UCSD-AML1 (cell line): ENCODE data around the gene PUS7L.
"Not testable (repeated sequence)": the region's sequence is repeated elsewhere in the genome, so short reads cannot be mapped to it uniquely, and the experiment has no call there.

Experiments
- DNase-seq: peaks from one replicate; lab custom pipeline; 2025; ENCODE audit not compliant: unreplicated experiment; lab: John Stamatoyannopoulos, UW

The PUS7L gene

DNA sequence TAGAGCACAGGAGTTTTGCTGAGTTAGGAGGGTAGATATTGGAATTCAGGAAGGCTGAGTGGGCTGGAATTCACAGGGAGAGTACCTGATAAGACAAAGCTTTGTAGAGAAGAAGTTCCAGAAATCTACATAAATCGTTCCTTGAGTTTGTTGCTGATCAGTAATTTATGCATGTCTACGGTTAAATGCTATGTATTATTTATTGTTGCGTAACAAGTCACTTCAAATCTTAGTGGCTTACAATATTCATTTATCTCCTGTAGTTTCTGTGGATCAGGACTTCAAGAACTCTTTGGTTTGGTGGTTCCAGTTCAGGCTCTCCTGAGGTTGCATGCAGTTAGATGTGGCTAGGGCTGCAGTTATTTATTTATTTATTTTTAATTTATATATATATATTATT lies 7.8 kb downstream of the PUS7L start:
- no peak for DNase-seq

DNA sequence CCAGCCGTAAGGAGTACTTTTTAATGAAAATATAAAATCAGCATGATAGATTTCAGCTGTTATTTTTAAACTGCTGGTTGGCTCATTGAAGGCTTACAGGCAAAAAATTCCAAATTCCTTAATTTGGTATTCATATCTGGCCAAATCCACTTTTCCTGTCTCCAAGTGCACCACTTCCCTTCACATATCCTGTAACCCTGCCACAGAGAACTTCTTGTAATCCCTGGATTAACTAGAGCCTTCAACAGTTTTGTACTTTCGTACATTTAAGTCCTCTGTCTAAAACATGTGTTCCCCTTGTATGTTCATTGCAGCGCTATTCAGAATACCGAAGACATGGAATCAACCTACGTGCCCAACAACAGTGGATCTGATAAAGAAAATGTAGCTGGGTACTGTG lies 9.6 kb downstream of the PUS7L start:
- DNase-seq: no peak

DNA sequence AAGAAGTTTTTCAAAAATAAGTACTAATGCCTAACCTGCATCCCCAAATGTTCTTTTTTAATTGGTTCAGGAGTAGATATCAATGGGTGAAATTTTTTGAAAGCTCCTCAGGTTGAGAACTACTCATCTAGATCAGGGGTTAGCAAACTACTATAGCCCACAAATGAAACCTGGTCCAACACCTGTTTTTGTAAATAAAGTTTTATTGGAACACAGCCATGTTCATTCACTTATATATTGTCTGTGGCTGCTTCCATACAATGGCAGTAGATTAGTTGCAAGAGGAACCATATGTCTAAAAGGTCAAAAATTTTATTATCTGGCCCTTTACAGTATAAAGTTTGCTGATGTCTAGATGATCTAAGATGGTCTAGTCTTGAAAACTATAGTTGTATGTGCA lies 13.8 kb downstream of the PUS7L start:
- DNase-seq: no peak

DNA sequence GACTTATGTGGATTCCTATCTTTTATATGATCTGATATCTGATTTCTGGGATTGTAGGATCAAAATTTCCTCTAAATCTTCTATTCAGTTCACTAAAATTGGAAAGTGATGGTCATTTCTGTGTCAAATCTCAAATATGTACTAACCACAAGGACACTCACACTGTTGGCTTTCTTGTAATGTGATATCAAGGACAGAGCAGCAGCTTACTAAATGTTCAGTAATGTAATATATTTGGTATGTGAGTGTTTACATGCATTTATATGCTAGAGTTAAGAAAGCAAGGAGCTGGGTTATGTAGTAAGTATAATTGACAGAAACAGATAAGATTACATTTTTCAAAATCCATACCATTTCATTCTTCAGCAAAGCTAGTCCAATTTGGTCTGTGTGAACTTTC lies 16.5 kb downstream of the PUS7L start:
- no peak for DNase-seq

DNA sequence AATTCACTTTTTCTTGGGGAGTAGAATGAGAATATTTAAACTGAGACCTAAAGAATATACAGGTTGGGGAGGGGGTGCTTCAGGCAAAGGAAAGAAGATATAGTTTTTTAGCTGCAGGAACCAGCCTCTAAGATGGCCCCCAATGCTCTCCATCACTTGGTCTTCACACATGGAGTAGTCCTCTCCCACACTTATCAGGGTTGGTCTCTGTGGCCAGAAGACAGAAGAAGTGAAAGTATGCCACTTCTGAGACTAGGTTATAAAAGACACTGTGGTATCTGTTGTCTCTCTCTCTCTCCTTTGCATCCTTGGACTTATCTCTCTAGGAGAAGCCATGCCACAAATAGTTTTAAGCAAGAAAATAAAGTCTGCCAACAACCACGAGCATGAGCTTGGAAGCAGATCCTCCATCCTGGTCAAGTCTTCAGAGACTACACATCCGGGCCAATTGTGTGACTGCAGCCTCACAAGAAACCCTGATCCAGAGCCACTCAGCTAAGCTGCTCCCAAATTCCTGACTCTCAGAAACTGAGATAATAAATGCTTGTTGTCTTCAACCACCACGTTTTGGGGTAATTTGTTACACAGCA lies 18.0 kb downstream of the PUS7L start:
- DNase-seq: no peak

DNA sequence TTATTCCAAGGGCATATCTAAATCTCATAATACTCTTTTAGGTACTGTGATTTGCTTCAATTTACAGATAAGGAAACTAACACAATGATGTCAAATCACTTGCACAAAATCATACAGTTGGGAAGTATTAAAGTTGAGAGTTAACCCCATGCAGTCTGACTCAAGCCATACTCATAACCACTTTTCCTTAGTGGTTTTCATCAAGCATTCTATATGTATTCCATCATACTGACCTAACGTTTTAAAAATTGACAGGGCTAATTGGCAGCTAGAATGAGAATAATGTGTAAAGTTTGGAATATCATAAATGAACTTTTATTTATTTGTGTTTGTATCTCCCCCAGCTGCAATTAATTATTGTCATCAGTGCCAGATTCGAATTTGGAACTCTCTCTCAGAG lies 20.9 kb downstream of the PUS7L start:
- DNase-seq: no peak

DNA sequence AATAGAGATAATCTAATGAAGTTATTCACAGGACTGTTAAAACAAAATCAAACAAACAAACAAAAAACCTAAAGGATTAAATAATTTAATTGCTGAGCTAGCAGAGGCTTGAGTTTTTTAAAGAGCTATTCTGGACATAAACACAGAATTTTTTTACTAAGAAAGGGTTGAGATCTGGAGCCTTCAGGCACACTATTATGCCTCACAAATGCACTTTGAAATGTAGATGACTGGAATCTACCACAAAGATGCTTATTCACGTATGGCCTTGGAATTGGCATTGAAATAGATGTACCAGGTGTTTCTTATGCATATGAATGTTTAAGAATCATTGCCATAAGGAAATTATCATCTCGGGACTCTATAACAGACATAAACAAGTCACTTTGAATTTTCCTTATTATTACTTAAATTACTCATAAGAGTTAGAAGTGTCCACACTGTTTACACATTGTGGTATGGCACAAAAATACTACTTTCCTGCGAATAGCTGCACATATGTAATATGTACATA lies 21.6 kb downstream of the PUS7L start:
- DNase-seq: no peak

DNA sequence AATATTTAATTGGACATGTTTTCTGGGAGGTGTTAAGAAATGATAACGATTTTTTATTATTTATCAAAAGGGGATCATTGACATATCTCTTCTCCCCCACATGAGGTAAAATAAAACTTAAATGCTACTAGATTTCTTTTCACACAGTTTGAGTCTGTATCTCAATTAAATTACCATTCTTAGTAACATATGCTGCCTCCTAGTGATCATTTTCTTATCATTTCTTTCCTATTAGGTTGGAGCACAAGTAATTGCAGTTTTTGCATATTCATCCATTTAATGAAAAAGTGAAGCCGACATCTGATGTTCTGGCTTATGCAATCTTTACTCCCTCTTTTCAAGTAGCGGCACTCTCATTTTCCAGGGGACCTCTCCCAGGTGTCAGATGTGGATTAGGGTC lies 24.9 kb downstream of the PUS7L start:
- DNase-seq: no peak

DNA sequence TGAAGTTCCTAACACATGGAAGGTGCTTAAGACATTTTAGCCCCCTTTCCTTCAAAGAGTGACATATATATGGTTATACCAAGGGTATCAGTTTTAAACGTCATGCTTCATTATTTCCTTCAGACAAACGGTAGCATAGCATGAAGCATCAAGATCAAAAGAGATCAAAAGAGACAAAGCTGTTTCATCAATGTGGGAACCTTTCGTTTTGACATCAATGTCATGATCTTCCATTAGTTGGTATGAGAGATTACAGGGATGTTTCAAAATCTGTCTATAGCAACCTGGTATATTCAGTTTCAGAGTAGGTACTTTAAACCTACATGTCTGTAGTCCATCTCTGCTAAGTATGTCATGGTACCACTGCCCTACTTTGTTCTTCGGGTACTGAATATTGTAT lies 28.3 kb downstream of the PUS7L start:
- DNase-seq: no peak

DNA sequence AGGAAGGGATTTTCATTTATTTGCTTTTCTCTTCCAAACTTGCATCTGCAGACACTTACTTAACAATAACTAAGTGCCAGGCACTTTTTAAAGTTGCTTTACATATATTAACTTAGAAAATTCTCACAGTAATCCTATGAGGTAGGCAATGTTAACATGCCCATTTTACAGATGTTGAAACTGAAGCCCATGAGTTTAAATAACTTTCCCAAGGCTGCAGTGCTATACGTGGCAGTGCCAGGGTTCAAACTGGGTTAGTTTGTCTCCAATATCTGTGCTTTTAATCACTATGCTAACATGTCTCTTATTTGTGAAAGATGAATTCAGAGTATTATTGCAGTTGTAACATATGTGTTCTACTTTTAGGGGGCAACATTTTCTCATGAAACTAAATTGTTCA lies 29.9 kb downstream of the PUS7L start:
- DNase-seq: no peak

DNA sequence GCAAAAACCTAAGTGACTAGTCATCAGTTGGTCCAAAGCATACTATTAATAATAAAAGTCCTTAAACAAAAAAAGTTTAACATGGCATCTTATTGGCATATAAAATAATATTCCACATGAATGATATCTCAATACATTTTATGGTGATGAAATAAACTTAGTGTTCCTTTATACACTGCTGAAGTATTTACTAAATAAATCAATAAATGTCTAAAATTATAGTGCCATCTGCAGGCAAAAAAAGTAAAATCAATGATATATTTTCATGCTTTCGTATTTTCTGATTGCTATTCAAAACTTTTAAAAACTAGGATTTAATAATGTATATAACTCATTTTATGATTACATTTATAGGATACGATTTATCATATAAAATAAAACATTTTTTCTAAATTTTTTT lies 30.5 kb downstream of the PUS7L start:
- DNase-seq: no peak

DNA sequence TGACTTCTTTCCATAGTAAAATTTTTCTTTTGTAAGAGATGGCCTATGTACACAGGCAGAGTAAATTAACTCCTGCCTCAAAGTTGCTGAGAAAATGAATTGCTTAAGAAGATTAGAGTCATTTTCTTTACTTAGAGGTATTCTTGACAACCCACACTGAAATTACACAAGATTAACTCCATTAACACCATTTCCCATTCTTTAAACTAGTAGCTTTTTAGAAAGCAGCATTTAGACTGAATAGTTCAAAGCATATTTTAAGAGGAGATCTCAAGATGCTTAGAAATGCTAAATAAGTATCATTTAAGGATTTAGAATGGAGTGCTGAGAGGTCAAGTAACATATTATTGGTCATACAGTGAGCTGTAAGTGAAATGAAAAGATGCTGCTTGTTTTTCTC lies 35.5 kb downstream of the PUS7L start:
- no peak for DNase-seq

DNA sequence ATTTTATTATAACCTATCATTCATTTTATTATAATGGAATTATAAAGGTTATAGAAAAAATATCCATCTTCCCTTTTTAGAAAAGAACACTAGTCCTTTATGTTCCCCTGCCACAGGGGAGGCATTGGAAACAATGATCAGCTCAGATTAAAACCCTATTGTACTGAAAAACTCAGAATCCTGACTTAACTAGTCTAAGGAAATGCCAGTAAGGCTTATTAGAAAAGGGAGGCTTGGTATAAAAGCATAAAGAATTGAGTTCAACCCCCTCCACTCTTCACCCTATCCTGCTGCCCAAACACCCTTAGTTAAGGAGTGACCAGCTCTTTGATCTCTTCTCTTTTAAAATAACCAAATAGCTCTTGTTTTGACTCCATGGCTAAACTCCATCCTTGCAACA lies 36.0 kb downstream of the PUS7L start:
- DNase-seq: no peak

DNA sequence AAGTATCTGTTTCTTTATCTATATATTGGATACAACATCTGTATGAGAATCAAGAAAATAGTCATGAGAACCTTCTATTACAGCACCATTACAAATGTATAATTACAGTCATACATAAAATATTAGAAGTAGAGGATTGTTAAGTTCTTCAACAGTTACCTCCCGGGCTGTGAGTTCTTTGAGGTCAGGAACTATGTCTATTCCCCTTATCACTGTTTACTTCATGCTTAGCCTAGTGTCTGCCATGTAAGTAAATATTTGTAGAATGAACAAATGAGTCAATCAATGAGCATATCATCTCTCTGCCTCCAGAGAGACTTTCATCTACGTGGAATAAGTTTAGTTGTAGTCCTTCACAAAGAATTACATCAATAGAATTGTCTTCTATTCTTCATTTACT lies 47.2 kb downstream of the PUS7L start:
- DNase-seq: no peak

DNA sequence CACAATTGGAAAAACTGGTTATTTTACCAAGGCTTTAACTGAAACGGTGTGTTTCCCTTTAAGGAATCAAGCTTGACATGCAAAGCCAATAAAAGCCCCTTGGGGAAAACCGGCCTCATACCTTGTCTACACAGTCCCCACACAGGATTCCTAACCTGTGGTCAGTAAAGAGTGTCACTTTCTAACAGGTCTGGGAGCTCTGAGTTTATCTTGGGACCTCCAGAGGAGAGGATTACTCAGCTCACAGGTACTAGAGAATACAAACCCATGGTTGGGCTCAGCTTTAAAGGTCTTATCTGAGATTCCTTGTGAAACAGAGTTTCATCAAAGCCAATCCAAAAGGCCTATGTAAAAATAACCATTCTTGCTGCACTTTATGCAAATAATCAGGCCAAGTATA lies 54.8 kb downstream of the PUS7L start:
- DNase-seq: not testable (repeated sequence)

DNA sequence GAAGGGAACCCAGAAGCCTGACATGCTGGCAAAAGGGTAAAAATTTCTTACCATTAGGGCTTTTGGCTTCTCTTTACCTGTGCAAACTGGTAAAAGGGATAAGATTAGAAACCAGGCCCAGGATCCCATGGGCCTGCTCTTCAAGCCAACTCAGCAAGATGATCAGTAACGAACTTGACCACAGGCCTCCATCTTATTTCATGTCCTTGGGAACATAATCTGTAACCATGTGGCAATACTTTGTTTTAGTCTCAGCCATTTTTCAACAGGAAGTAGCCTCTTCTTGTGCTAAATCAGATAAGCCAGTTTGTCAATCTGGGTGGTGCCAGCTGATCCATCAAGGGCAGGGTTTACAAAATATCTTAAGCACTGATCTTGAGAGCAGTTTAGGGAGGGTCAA lies 57.4 kb downstream of the PUS7L start:
- not testable (repeated sequence) for DNase-seq

DNA sequence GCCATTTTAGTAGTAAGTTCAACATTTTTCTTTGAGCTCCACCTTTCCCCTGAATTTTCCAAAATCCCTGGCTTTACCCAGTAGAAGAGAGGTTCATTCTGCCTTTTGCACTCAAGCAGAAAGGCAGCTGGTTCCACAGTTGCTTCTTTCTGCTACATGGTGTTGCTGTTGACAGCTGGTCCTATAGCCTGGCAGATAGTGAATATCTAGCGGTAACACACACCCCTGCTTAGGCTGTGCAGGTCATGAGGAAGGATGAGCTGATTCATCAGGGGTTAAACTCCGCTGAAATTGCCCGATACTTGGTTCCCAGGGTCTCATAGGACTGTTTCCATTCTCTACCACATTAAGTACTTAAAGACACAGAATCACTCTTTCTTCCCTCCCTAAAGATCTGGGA lies 62.4 kb downstream of the PUS7L start:
- DNase-seq: no peak

DNA sequence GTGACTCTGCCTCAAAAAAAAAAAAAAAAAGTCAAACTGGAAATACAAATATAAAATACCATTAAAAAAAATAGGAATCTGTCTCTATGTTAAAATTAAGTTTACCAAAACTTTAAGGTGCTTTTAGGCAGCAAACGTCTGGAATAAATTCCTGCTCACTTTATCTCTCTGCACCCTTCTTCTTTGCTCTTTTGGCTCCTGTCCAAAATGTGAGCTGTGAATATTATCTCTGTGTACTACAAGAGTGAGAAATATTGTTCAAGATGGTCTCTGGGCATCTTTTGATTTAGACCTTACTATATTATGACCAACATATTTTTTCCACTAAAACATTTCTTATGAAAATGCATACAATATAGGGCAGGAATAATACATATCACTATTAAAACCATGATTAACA lies 63.7 kb downstream of the PUS7L start:
- DNase-seq: no peak

DNA sequence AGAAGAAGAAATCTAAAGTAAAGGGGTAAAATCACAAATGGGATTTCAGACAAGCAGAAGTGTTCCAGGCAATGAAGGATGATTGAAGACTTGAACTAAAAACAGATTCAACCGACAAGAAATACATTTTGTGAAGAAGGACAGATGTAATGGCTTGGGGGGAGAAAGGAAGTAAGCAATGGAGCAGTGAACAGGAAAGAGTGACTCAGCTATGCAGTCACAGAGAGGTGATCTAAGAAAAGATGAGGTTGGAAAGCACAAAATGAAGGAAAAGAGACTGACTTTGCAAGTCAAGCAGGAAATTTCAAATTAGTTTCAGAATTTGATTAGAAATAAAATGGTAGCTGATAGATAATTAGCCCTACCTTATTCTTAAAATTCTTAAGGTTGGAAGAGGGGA lies 66.5 kb downstream of the PUS7L start:
- DNase-seq: no peak

DNA sequence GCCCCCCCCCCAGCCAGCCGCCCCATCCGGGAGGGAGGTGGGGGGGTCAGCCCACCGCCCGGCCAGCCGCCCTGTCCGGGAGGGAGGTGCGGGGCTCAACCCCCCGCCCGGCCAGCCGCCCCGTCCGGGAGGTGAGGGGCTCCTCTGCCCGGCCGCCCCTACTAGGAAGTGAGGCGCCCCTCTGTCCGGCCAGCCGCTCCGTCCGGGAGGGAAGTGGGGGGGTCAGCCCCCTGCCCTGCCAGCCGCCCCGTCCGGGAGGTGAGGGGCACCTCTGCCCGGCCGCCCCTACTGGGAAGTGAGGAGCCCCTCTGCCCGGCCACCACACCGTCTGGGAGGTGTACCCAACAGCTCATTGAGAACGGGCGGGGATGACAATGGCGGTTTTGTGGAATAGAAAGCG lies 73.1 kb downstream of the PUS7L start:
- DNase-seq: not testable (repeated sequence)

DNA sequence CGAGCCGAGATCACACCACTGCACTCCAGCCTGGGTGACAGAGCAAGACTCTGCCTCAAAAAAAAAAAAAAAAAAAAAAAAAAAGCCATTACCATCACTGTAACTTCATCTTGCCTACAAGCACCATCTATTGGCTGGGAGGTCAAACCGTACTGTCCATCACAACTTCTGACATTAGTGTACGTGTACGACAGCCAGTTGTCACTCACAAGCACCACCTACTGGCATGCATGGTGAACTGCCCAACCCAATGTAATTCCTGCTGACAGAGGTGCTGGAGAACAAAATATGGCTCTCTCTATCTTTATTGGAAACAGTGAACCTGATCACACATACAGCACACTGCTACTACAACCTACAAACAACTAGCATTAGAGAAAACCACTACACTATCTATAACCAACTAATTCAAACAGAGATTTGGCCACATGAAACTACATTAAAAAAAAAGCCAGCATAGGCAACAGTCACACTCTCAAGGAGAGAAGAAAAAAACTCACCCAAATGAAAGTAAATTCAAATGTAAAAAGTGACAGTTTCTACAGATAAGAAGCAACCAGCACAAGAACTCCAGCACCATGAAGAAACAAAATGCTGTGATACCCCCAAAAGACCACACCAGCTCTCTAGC lies 82.3 kb downstream of the PUS7L start:
- DNase-seq: no peak

DNA sequence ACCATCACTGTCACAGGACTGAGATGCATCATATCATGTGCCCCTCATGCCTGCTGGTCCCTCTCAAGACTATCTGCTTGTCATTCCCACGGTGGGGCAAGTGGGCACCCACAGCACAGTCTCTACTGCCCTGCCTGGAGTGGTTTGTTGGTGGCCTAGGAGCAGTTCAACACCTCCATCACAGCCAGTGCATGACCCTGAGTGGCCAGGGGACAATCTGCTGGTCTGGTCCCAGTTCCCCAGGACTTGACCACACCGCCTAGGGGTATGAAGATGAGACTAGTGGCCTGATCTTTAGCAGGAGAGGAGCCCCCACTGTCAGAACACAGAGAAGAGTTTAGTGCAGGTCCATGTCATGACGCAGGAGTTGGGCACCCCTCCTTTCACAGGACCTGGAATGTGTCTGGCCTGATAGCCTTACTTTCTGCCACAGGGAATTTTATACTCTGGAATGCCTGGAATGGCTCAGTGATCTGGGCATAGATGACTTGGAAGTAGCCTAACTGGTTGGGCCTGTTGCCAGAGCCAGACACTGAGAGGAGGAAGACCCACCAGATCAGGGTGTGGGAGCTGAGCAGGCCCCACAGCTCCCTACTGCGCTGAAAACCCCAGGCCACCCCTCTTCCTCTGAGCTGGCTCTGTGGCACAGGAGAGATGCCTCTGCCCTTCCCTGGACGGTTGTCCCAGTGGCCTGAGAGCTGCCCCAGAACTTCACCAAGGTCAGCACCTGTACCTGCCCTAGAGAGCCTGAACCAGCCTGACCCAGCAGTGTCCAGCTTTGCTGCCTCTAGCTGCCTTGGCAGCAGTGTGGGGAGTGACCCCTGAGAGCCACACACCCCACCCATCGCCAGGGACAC lies 83.3 kb downstream of the PUS7L start:
- DNase-seq: no peak
